Muscle layer of colon (tissue), 2 donors: ENCODE data around the gene FLNC.
A peak's percentile ranks its signal among the peaks of the same experiment; 100 is the strongest.

Source experiments
- H3K27ac ChIP-seq: one replicate; pipeline ENCODE4 v1.7.0; 2013; ENCODE audit warnings: low read depth, mild to moderate bottlenecking, low read length, moderate library complexity
- H3K27me3 ChIP-seq, 2 donors: one replicate each; pipeline ENCODE4 v1.7.0; 2013; ENCODE audit warnings: low read length in 2 of 2, mild to moderate bottlenecking in 2 of 2; ENCODE audit not compliant: insufficient read depth in 2 of 2, control insufficient read depth in 1 of 2
- H3K36me3 ChIP-seq: one replicate; pipeline ENCODE4 v1.7.0; 2013; ENCODE audit warnings: mild to moderate bottlenecking, low read length; ENCODE audit not compliant: insufficient read depth
- H3K4me1 ChIP-seq: one replicate; pipeline ENCODE4 v1.7.0; 2013; ENCODE audit warnings: mild to moderate bottlenecking, low read length; ENCODE audit not compliant: insufficient read depth
- H3K4me3 ChIP-seq, 2 donors: one replicate each; pipeline ENCODE4 v1.7.0; 2013; ENCODE audit warnings: low read length in 2 of 2, low read depth in 1 of 2, mild to moderate bottlenecking in 1 of 2, moderate library complexity in 1 of 2
- H3K9ac ChIP-seq: one replicate; pipeline ENCODE4 v1.7.0; 2013; ENCODE audit warnings: low read length
- H3K9me3 ChIP-seq: one replicate; pipeline ENCODE4 v1.7.0; 2013; ENCODE audit warnings: mild to moderate bottlenecking, low read length
- donor health status: abdominal sarcoma.
- donor health status: Adenocarcinoma of cecum.

The FLNC gene

DNA sequence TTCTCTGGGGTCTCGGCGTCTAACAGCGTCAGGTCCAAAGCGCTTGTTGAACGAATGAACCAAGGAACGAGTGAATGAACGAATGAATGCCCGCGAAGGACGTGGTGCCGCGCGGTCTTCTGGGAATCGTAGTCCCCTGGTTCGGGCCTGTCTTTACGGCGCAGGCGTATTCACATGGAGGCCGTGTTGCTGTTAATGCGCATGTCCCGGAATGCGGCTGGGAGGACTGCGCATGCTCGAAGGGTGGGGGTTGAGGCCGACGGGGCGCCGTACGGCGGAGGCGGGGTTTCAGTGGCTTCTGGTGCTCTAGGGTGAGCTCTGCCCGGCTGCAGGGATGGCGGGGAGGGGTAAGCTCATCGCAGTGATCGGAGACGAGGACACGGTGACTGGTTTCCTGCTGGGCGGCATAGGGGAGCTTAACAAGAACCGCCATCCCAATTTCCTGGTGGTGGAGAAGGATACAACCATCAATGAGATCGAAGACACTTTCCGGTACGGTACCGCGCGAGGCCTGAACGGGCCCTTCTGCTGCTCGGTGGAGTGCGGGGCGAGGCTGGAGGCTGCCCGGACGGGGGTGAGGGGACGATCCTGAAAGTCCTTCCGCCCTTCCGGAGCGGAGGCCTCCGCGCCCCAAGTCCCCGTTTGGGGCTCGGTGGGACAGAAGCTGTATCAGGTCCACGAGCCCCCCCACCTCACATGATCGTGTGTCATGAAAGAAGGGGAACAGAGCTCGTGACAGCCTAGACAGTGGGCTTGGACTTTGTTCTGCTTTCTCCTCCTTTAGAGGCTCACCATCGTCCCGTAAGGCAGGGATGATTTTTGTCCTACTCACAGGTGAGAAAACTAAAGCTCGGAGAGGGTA is 32.6 kb downstream of the FLNC start, which contains the start of gene ATP6V1F:
Gene ATP6V1F (plus strand): TSS at position 286 of the 862 bp plus-strand sequence. CDS start 49 bp downstream, at position 335.
- Histone ChIP-seq H3K4me1 (peaks cover 43% of the 10 kb centered on the region), H3K27ac (peak within 1 kb of the TSS; percentile 75), H3K9ac (peak within 1 kb of the TSS; percentile 79), H3K9me3 (no peaks in the 10 kb centered on the region), H3K36me3 (peaks cover 10% of the 10 kb centered on the region), H3K4me3 (peak within 1 kb of the TSS; percentile 92 to 97), H3K27me3 (no peaks in the 10 kb centered on the region)

DNA sequence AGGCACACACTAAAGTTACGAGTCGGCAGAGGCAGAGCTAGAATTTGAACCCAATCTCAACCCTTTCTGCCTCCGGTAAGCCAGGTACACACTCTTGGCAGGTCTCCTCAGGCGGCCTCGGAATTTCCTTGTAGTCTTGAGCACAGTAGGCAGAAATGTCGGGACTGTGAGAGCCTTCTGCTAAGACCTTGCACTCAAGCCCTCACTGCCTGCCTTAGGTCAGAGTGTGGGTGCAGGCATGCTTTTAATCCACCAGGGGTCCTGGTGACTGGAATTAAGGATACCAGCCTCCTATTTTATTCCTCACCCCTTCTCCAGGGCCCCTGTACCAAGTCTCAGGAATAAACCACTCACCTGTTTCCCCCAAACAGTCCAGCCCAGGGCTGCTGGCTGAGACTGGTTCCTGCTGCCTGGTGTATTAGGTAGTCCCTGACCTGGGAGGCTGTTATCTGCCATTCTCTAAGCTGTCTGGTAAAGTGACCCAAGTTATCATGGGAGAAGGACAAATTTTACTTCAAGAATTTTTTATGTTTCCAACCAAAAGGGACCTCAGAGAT is 33.3 kb downstream of the FLNC start:
- H3K4me3 ChIP-seq: peak overlapping the region; percentile 92 to 97

DNA sequence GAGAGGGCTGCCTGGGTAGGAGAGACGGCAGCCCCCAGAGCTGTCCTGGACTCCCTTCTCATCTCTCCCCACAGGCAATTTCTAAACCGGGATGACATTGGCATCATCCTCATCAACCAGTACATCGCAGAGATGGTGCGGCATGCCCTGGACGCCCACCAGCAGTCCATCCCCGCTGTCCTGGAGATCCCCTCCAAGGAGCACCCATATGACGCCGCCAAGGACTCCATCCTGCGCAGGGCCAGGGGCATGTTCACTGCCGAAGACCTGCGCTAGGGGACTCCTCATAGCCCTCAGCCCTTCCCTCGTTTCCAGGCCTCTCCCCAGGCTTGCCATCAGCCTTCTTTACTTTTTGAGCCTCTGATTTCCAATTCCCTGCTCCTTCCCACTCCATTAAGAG is 35.1 kb downstream of the FLNC start:
- Histone ChIP-seq H3K9ac (no peak overlapping the region), H3K4me3 (no peak overlapping the region)

More for the DNA sequence above, 33.3 kb downstream of the FLNC start:
- Histone ChIP-seq H3K4me1 (peaks cover 43% of the 10 kb centered on the region), H3K36me3 (peaks cover 10% of the 10 kb centered on the region), H3K27ac (peak overlapping the region; percentile 75), H3K9ac (peak overlapping the region; percentile 79), H3K9me3 (no peaks in the 10 kb centered on the region), H3K27me3 (no peaks in the 10 kb centered on the region)

DNA sequence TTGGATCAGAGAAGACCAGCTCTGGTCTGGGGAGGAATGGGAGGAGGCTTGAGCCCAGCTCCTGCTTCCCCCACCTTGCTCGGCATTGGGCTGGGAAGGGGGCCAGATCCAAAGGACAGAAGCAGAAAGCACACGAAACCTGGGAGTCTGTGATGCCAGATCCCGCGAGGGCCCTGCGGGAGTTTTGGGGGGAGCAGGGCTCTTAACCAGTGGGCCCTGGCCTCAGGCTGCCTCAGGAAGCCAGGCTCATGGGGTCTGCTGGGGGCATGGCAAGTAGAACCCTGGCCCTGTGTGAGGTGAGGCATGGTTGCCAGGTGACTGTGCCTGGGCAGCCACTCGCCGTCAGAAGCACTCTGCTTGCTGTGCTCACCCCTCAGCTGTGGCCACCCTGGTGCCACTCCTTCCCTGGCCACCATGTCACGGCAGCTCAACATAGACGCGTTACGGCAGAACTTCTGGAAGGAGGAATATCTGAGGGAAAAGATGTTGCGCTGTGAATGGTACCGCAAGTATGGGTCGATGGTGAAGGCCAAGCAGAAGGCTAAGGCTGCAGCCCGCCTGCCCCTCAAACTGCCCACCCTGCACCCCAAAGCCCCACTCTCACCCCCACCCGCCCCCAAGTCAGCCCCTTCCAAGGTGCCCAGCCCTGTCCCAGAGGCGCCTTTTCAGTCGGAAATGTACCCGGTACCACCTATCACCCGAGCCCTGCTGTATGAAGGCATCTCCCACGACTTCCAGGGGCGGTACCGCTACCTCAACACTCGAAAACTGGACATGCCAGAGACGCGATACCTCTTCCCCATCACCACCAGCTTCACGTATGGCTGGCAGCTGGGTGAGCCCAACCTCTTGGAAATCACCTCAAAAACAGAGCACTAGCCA is 36.0 kb downstream of the FLNC start:
- no peaks in the 10 kb centered on the region for H3K9me3 ChIP-seq
- H3K4me1 ChIP-seq: peaks cover 22% of the 10 kb centered on the region
- no peak overlapping the region for H3K9ac ChIP-seq
- no peaks in the 10 kb centered on the region for H3K27me3 ChIP-seq
- H3K27ac ChIP-seq: no peak overlapping the region
- H3K36me3 ChIP-seq: peaks cover 10% of the 10 kb centered on the region
- no peak overlapping the region for H3K4me3 ChIP-seq

More for the DNA sequence above, 35.1 kb downstream of the FLNC start:
- Histone ChIP-seq H3K4me1 (peaks cover 31% of the 10 kb centered on the region), H3K36me3 (peaks cover 10% of the 10 kb centered on the region), H3K9me3 (no peaks in the 10 kb centered on the region), H3K27ac (no peak overlapping the region), H3K27me3 (no peaks in the 10 kb centered on the region)

DNA sequence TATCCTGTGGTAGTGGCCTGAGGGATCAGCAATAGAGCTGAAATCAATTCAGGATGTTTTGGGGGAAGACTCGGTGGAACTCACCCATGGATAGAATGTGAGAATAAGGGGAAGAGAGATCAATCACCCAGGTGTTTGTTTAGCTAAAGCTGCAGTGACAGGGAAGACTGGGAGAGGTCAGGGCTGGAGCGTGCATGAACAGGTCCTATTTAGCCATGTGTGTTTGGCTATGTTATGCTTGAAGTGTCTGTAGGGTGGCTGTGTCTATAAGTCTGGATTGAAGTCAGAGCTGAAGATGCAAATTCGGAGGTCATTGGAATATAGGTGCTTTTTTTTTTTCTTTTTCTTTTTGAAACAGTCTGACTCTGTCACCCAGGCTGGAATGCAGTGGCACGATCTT is 37.0 kb downstream of the FLNC start:
- H3K4me1 ChIP-seq: peaks cover 19% of the 10 kb centered on the region

DNA sequence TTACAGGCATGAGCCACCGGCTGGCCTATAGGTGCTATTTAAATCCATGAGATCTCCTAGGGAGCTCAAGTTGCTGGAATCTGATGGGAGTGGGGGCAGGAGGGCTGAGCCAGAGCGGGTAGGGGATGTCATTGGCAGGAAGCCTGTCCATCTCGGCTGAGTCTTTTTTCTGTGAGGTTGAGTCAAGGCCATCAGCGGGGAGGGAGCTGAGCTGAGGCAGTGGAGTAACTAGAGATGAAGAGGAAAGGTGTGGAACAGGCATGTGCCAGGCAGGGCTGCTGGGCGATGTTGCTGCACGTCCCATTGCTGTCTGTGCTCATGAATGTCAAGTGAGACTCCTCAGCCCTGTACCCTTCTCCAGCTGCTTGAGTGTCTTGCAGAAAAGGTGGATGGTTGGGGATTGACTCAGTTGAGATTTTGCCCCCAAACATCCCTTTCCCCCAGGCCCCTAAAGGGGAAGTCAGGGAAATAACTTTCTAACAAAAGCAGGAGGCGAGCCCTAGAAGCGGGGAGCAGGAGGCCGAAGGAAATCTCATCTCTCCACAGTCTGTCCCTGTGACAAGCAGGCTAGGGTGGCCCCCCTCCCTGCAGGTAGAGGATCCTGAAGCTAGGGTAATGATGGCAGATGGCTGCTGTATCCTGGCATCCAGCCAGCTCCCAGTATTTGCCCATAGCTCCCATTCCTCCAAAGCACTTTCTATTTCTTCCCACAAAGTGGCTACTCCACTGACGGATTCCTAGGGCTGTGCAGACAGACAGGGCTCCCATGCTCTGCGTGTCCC is 37.8 kb downstream of the FLNC start:
- Histone ChIP-seq H3K27me3 (no peaks in the 10 kb centered on the region), H3K9me3 (no peaks in the 10 kb centered on the region), H3K4me1 (peaks cover 16% of the 10 kb centered on the region), H3K27ac (no peak overlapping the region), H3K4me3 (no peak overlapping the region), H3K9ac (no peak overlapping the region), H3K36me3 (peaks cover 10% of the 10 kb centered on the region)

More for the DNA sequence above, 37.0 kb downstream of the FLNC start:
- Histone ChIP-seq H3K36me3 (peaks cover 10% of the 10 kb centered on the region), H3K9ac (no peak overlapping the region), H3K27ac (no peak overlapping the region), H3K27me3 (no peaks in the 10 kb centered on the region), H3K4me3 (no peak overlapping the region), H3K9me3 (no peaks in the 10 kb centered on the region)

DNA sequence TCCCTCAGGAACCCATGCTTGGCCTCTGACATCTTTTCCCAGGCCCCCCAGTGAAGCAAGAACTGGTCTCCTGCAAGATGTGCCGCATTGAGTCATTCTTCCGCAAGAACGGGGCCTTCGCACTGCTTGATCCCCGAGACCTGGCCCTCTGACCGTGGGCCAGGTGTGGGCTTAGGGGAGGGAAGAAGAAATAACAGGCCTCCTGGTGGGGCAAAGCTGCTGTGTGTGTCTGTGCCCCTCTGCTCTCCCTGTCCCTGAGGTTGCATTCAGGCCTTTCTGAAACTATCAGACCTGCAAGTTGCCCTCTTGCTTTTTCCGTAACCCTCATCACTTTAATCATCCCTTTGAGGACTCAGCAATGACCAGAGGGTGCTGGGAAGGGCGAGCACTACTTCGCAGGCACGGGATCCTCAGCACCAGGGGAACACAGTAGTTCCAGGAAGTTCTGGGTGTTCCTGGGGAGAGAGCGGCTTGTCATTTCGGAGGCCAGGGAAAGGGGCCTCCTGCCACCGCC is 38.5 kb downstream of the FLNC start:
- H3K36me3 ChIP-seq: peaks cover 10% of the 10 kb centered on the region
- H3K9me3 ChIP-seq: no peaks in the 10 kb centered on the region
- H3K27me3 ChIP-seq: no peaks in the 10 kb centered on the region
- H3K27ac ChIP-seq: no peak overlapping the region
- peak overlapping the region; percentile 50 to 55 for H3K4me3 ChIP-seq
- H3K9ac ChIP-seq: no peak overlapping the region
- H3K4me1 ChIP-seq: peaks cover 12% of the 10 kb centered on the region

DNA sequence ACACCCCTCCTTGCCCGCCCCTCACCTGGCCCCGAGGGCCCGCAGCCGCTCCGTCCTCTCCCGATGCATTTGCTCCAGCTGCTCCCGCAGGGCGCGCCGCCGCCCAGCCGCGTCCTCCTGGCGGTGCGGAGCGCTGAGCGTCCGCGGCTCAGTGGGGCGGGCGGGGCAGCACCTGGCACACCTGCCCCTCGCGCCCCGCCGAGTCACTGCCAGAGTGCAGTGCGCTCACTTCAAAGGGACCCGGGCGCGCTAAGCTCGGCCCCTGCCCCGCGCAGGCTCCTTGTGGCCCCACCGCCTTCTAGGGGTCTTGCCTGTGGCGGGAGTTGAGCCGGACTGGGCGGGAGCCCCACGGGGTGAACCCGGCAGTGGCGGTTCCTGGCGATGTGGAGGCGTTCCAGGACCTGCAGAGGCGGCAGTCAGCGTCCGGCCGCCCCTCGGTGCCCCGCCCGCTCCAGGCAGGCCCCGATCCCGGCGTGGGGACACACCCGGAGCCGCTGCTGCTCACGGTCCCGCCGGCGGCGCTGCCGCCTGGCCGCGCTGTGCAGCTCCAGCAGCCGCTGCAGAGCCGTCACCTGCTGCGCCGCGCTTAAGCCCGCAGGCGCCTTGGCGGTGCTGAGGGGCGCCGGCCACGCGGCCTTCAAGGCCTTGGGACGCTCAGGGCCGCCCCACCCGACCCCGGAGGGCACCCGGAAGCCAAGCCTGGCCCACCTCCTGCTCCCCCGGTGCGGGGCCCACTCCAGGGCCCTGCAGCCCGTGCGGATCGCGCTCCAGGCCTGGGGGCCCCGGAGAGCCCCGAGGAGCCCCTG is 39.1 kb downstream of the FLNC start:
- Histone ChIP-seq H3K4me1 (peaks cover 8% of the 10 kb centered on the region), H3K27me3 (no peaks in the 10 kb centered on the region), H3K4me3 (peak overlapping the region; percentile 50 to 55), H3K9ac (no peak overlapping the region), H3K27ac (no peak overlapping the region), H3K36me3 (peaks cover 10% of the 10 kb centered on the region), H3K9me3 (no peaks in the 10 kb centered on the region)

DNA sequence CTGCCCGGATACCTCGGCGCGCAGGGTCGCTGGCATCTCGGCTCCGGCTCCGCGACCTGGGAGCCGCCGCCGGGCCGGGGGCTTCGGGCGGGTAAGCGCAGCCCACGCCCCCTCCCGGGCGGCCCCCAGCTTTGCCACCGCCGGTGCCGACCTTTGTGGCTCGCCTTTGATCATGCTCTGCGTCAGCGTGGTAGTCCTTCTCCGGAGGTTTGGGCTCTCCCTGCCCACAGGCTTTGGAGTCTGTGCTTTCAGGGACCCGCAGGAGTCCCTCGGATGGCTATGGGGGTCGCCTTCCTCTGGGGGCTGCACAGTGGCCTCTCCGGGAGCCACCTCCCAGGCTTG is 39.7 kb downstream of the FLNC start:
- peaks cover 9% of the 10 kb centered on the region for H3K36me3 ChIP-seq
- H3K27me3 ChIP-seq: no peaks in the 10 kb centered on the region
- H3K4me1 ChIP-seq: peaks cover 8% of the 10 kb centered on the region
- no peak overlapping the region for H3K9ac ChIP-seq
- peak overlapping the region; percentile 50 to 55 for H3K4me3 ChIP-seq
- no peaks in the 10 kb centered on the region for H3K9me3 ChIP-seq
- no peak overlapping the region for H3K27ac ChIP-seq

DNA sequence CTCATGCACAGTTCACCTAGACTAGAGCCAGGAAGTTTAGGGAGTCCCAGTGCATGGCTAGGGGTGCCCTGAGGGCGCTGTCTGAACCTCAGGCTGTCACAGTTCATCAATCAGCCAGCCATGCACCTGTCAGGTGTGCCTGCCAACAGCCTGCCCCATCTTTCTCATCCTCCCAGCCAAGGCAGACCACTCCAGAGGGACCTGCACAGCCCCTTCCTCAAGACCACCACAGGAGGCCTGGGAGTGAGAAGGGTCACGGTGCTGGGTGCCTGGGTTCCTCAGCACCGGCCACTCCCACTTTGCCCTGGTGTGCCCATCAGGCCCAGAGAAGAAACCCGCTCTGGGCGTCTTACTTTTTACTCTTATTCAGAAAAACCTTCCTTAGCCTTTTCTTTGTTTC is 40.8 kb downstream of the FLNC start:
- peaks cover 8% of the 10 kb centered on the region for H3K4me1 ChIP-seq
- H3K4me3 ChIP-seq: no peak overlapping the region
- H3K9ac ChIP-seq: no peak overlapping the region
- no peaks in the 10 kb centered on the region for H3K36me3 ChIP-seq
- no peaks in the 10 kb centered on the region for H3K27me3 ChIP-seq
- no peak overlapping the region for H3K27ac ChIP-seq
- H3K9me3 ChIP-seq: no peaks in the 10 kb centered on the region
